ENCODE measurements around the gene ZNF182. TPM values are rescaled to one million over a fixed set of nuclear protein-coding genes. Genes with fewer than 3 reads are reported as not detected.
"Not testable (repeated sequence)": the region's sequence is repeated elsewhere in the genome, so short reads cannot be mapped to it uniquely, and the experiment has no call there.

ZNF182 gene
- 4.1 TPM for polyA plus RNA-seq (2012; ENCODE audit: missing spikeins)

- DNase-seq (ENCODE audit: insufficient read length): peak; percentile 76
- peak; percentile 81 for TF ChIP-seq POLR2AphosphoS5 (IDR thresholded peaks at IDR 0.05; ENCODE audit: low read depth, low read length)
- TF ChIP-seq TAF1 (IDR thresholded peaks at IDR 0.05; ENCODE audit: borderline replicate concordance, low read depth, low read length): peak; percentile 84
- TF ChIP-seq POLR2A (IDR thresholded peaks at IDR 0.05; ENCODE audit: low read depth, low read length): peak; percentile 75; the same call in 1 of the 2 replicates
- peak; percentile 93 for FAIRE-seq
Measured at GRCh38 chrX:48003758-48004457, at the start of gene ZNF182. Gene ZNF182 (minus strand): TSS chrX:48003989. CDS start chrX:48002609, 1,380 bp downstream.

- no peak for DNase-seq (ENCODE audit: insufficient read length)
- TF ChIP-seq TAF1 (IDR thresholded peaks at IDR 0.05; ENCODE audit: borderline replicate concordance, low read depth, low read length) (no peak), POLR2AphosphoS5 (IDR thresholded peaks at IDR 0.05; ENCODE audit: low read depth, low read length) (no peak), POLR2A (IDR thresholded peaks at IDR 0.05; ENCODE audit: low read depth, low read length) (no peak)
- no peak for FAIRE-seq
Measured at GRCh38 chrX:48046846-48047245, 43.1 kb upstream of the ZNF182 start.

- FAIRE-seq: no peak
- TF ChIP-seq POLR2AphosphoS5 (IDR thresholded peaks at IDR 0.05; ENCODE audit: low read depth, low read length): no peak
- no peak for TF ChIP-seq TAF1 (IDR thresholded peaks at IDR 0.05; ENCODE audit: borderline replicate concordance, low read depth, low read length)
- no peak for TF ChIP-seq POLR2A (IDR thresholded peaks at IDR 0.05; ENCODE audit: low read depth, low read length)
- DNase-seq (ENCODE audit: insufficient read length): no peak
Measured at GRCh38 chrX:48045410-48046311, 41.9 kb upstream of the ZNF182 start.

DNA sequence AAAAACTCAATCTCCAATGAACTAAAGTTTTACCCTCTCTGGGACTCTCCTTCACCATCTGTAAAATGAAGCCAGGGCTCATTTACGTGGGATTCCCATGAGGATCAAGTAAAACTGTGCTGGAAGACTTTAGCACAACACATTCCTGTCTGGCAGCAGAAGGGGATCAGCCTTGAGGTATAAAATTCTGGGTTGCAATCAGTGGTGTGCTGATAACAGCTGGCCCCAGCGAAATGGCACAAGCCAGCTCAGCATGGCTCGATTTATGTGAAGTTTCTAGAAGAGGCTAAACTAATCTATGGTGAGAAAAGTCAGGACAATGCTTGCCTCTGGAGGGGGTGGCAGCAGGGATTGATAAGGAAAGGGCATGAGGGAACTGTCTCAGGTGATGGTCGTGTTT, 39.3 kb upstream of the ZNF182 start:
- FAIRE-seq (no peak), DNase-seq (ENCODE audit: insufficient read length) (no peak)
- TF ChIP-seq TAF1 (IDR thresholded peaks at IDR 0.05; ENCODE audit: borderline replicate concordance, low read depth, low read length): no peak
- no peak for TF ChIP-seq POLR2A (IDR thresholded peaks at IDR 0.05; ENCODE audit: low read depth, low read length)
- TF ChIP-seq POLR2AphosphoS5 (IDR thresholded peaks at IDR 0.05; ENCODE audit: low read depth, low read length): no peak

- no peak for TF ChIP-seq POLR2AphosphoS5 (IDR thresholded peaks at IDR 0.05; ENCODE audit: low read depth, low read length)
- TF ChIP-seq TAF1 (IDR thresholded peaks at IDR 0.05; ENCODE audit: borderline replicate concordance, low read depth, low read length): no peak
- no peak for TF ChIP-seq POLR2A (IDR thresholded peaks at IDR 0.05; ENCODE audit: low read depth, low read length)
- DNase-seq (ENCODE audit: insufficient read length) (no peak), FAIRE-seq (no peak)
Measured at GRCh38 chrX:48035891-48036290, 32.1 kb upstream of the ZNF182 start.

GRCh38 chrX:48030641-48031173, 26.9 kb upstream of the ZNF182 start:
- not testable (repeated sequence) for DNase-seq (ENCODE audit: insufficient read length)
- FAIRE-seq: peak; percentile 57

DNA sequence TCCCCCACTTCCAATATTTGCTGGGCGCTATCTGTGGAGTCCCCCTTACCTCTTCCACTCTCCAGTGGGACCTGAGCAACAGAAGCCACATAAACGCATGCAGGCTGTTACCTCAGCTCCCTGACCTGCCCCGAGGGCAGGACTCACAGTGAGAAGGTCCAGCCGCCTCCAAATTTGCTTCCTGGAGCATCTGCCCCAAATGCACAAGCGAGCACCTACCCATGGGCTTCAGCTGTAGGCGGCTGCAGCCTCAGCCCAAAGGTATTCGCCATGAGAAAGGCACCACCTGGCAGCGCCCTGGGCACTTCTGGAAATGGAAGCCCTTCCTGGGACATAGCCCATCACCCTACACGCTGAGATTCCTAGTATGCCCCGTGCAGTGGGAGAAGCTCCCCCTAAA, 26.4 kb upstream of the ZNF182 start:
- TF ChIP-seq POLR2A (IDR thresholded peaks at IDR 0.05; ENCODE audit: low read depth, low read length) (no peak), TAF1 (IDR thresholded peaks at IDR 0.05; ENCODE audit: borderline replicate concordance, low read depth, low read length) (no peak), POLR2AphosphoS5 (IDR thresholded peaks at IDR 0.05; ENCODE audit: low read depth, low read length) (no peak)
- no peak for DNase-seq (ENCODE audit: insufficient read length)
- no peak for FAIRE-seq

GRCh38 chrX:48028091-48028490, 24.3 kb upstream of the ZNF182 start:
- TF ChIP-seq TAF1 (IDR thresholded peaks at IDR 0.05; ENCODE audit: borderline replicate concordance, low read depth, low read length) (no peak), POLR2A (IDR thresholded peaks at IDR 0.05; ENCODE audit: low read depth, low read length) (no peak), POLR2AphosphoS5 (IDR thresholded peaks at IDR 0.05; ENCODE audit: low read depth, low read length) (no peak)
- no peak for DNase-seq (ENCODE audit: insufficient read length)
- no peak for FAIRE-seq

GRCh38 chrX:48027545-48027944, 23.8 kb upstream of the ZNF182 start:
- DNase-seq (ENCODE audit: insufficient read length): not testable (repeated sequence)
- FAIRE-seq: peak; percentile 57

DNA sequence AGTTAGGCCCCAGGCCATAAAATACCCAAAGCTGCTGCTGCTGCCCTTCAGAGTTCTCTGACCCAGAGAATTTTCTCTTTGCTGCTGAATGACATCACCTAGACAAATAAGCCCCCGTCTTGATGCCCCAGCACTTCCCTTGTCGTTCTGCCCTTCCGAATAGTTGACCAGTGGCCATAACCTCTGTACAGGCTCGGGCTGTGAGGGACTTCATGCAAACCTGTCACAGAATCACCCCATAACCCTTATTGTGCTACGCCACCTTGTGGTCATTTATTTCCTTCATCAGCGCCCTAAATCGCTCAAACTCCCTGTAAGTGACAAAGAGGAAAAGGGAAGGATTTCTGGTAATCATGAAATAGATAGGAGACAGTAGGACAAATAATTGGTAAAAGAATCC, 21.8 kb upstream of the ZNF182 start:
- DNase-seq (ENCODE audit: insufficient read length) (no peak), FAIRE-seq (peak; percentile 84)
- TF ChIP-seq POLR2A (IDR thresholded peaks at IDR 0.05; ENCODE audit: low read depth, low read length) (no peak), TAF1 (IDR thresholded peaks at IDR 0.05; ENCODE audit: borderline replicate concordance, low read depth, low read length) (no peak), POLR2AphosphoS5 (IDR thresholded peaks at IDR 0.05; ENCODE audit: low read depth, low read length) (no peak)

GRCh38 chrX:48022738-48023137, 18.9 kb upstream of the ZNF182 start:
- TF ChIP-seq POLR2AphosphoS5 (IDR thresholded peaks at IDR 0.05; ENCODE audit: low read depth, low read length): no peak
- no peak for TF ChIP-seq TAF1 (IDR thresholded peaks at IDR 0.05; ENCODE audit: borderline replicate concordance, low read depth, low read length)
- TF ChIP-seq POLR2A (IDR thresholded peaks at IDR 0.05; ENCODE audit: low read depth, low read length): no peak
- no peak for FAIRE-seq

GRCh38 chrX:48022100-48022499, 18.3 kb upstream of the ZNF182 start:
- TF ChIP-seq POLR2AphosphoS5 (IDR thresholded peaks at IDR 0.05; ENCODE audit: low read depth, low read length): no peak
- no peak for TF ChIP-seq TAF1 (IDR thresholded peaks at IDR 0.05; ENCODE audit: borderline replicate concordance, low read depth, low read length)
- no peak for TF ChIP-seq POLR2A (IDR thresholded peaks at IDR 0.05; ENCODE audit: low read depth, low read length)
- DNase-seq (ENCODE audit: insufficient read length) (no peak), FAIRE-seq (no peak)

More at GRCh38 chrX:48022738-48023137, 18.9 kb upstream of the ZNF182 start:
- no peak for DNase-seq (ENCODE audit: insufficient read length)

Data from GM12892 (cell line).